ENCODE data around the gene TEX53.

The TEX53 gene

GRCh38 chr9:114634387-114634786 lies 23.2 kb downstream of the TEX53 start:
- DNase-seq (no peak), ATAC-seq (no peak)

GRCh38 chr9:114633438-114634089 lies 24.0 kb downstream of the TEX53 start:
- DNase-seq (no peak), ATAC-seq (no peak)

GRCh38 chr9:114631166-114631565 lies 26.4 kb downstream of the TEX53 start:
- no peak for DNase-seq
- no peak for ATAC-seq

- no peak for ATAC-seq
- no peak for DNase-seq
These were observed 28.0 kb downstream of the TEX53 start for GRCh38 chr9:114629563-114630090.

GRCh38 chr9:114627553-114627952 lies 30.1 kb downstream of the TEX53 start:
- DNase-seq: no peak
- ATAC-seq: no peak

GRCh38 chr9:114626415-114627020 lies 31.1 kb downstream of the TEX53 start:
- DNase-seq (no peak), ATAC-seq (no peak)

GRCh38 chr9:114624677-114625076 lies 32.9 kb downstream of the TEX53 start:
- ATAC-seq (no peak), DNase-seq (no peak)

GRCh38 chr9:114621975-114622609 lies 35.5 kb downstream of the TEX53 start:
- ATAC-seq: no peak
- DNase-seq: no peak

GRCh38 chr9:114621561-114621960 lies 36.0 kb downstream of the TEX53 start:
- no peak for ATAC-seq
- DNase-seq: no peak

- no peak for ATAC-seq
- DNase-seq: peak; percentile 23
These were observed 38.3 kb downstream of the TEX53 start for GRCh38 chr9:114619191-114619761.

- peak; percentile 35 for DNase-seq
- ATAC-seq: peak; percentile 45
These were observed 40.7 kb downstream of the TEX53 start for GRCh38 chr9:114616684-114617520.

GRCh38 chr9:114614373-114614772 lies 43.2 kb downstream of the TEX53 start:
- DNase-seq: no peak
- ATAC-seq: no peak

GRCh38 chr9:114613919-114614318 lies 43.7 kb downstream of the TEX53 start:
- ATAC-seq (no peak), DNase-seq (no peak)

GRCh38 chr9:114613087-114613486 lies 44.5 kb downstream of the TEX53 start:
- DNase-seq: peak; percentile 21

GRCh38 chr9:114612272-114612923 lies 45.2 kb downstream of the TEX53 start:
- peak; percentile 16 for DNase-seq
- ATAC-seq: no peak

More at GRCh38 chr9:114613087-114613486, 44.5 kb downstream of the TEX53 start:
- ATAC-seq: no peak

- peak; percentile 56 for DNase-seq
- ATAC-seq: peak; percentile 67
These were observed 45.9 kb downstream of the TEX53 start for GRCh38 chr9:114611516-114612271.

GRCh38 chr9:114608525-114608796 lies 49.1 kb downstream of the TEX53 start:
- ATAC-seq (no peak), DNase-seq (no peak)

- no peak for ATAC-seq
- DNase-seq: no peak
These were observed 49.7 kb downstream of the TEX53 start for GRCh38 chr9:114607671-114608524.

GRCh38 chr9:114606597-114607207 lies 50.9 kb downstream of the TEX53 start:
- DNase-seq (no peak), ATAC-seq (no peak)

Measured in stimulated activated naive CD8-positive, alpha-beta T cell treated with anti-CD3 and anti-CD28 coated beads, Interleukin-15, Interleukin-2, amounts not matched to agents 100 U/mL and 50 U/mL, for 24 hours (primary cell).